Measurements from ENCODE around the gene ATG2B. TPM values are rescaled to one million over a fixed set of nuclear protein-coding genes. Genes with fewer than 3 reads are reported as not detected.

ATG2B gene
- total and polyA plus RNA-seq, 2 donors (not counting 1 experiment from before 2014, with no cell fraction given), result 8.1 to 39.6 TPM

- ChIA-PET POLR2A (no interaction called here), CTCF (no interaction called here)
- Histone ChIP-seq H3K9me3 (ENCODE audit: control extremely low read depth in 1 of 3, control insufficient read depth in 2 of 3, insufficient read depth in 1 of 3, low read length in 2 of 3) (no peaks in the 10 kb centered on the region), H3K4me3 (ENCODE audit: control extremely low read depth in 1 of 5, extremely low read depth in 1 of 5, insufficient read depth in 1 of 5, low read depth in 2 of 5, low read length in 4 of 5) (no peak overlapping the region), H4K20me1 (ENCODE audit: control insufficient read depth, insufficient read depth, low read length, poor library complexity, severe bottlenecking) (no peaks in the 10 kb centered on the region), H2AFZ (ENCODE audit: insufficient read depth, low read depth, low read length, poor library complexity, severe bottlenecking) (no peak overlapping the region), H3K9ac (ENCODE audit: low read length) (no peak overlapping the region), H3K79me2 (ENCODE audit: control insufficient read depth, insufficient read depth, low read length) (no peaks in the 10 kb centered on the region), H3K4me1 (ENCODE audit: control insufficient read depth in 2 of 2, insufficient read depth in 2 of 2, low read length in 2 of 2) (no peaks in the 10 kb centered on the region), H3K27ac (ENCODE audit: low read length in 2 of 2) (no peak overlapping the region), H3K4me2 (replicated peaks; ENCODE audit: low read depth, low read length, poor library complexity, severe bottlenecking) (no peak overlapping the region), H3K27me3 (replicated peaks in 1 of 4; ENCODE audit: control extremely low read depth in 1 of 4, control insufficient read depth in 3 of 4, insufficient read depth in 4 of 4, low read length in 3 of 4) (no peaks in the 10 kb centered on the region), H3K36me3 (replicated peaks in 1 of 2; ENCODE audit: control extremely low read depth in 1 of 2, control insufficient read depth in 1 of 2, extremely low read depth in 1 of 2, insufficient read depth in 2 of 2, low read length in 1 of 2) (peaks cover 13 to 47% of the 10 kb centered on the region in 2 experiments)
- no peak overlapping the region for H3K27ac Mint-ChIP-seq
- TF ChIP-seq EZH2 (IDR thresholded peaks at IDR 0.05; ENCODE audit: borderline replicate concordance, insufficient read depth, low read depth, low read length, poor library complexity, severe bottlenecking) (no peak), CTCF (IDR thresholded peaks at IDR 0.05) (no peak)
- DNase-seq (no peak), ATAC-seq (ENCODE audit: low read depth) (no peak)
- WGBS (ENCODE audit: insufficient coverage), result 100% methylated on average over 1 of the region's 3 CpGs
- no peaks in the 10 kb centered on the region for H3K9me3 Mint-ChIP-seq (ENCODE audit: insufficient read depth)
- H3K27me3 Mint-ChIP-seq, result no peaks in the 10 kb centered on the region
- H3K4me1 Mint-ChIP-seq, result peaks cover 2% of the 10 kb centered on the region
- no peak overlapping the region for H3K4me3 Mint-ChIP-seq
- intact Hi-C loops (cut with micrococcal nuclease), result no loop called here
Observed at GRCh38 chr14:96303981-96304380, 59.2 kb downstream of the ATG2B start.

GRCh38 chr14:96299441-96299840 is 63.7 kb downstream of the ATG2B start:
- Histone ChIP-seq H4K20me1 (ENCODE audit: control insufficient read depth, insufficient read depth, low read length, poor library complexity, severe bottlenecking) (no peaks in the 10 kb centered on the region), H3K27me3 (replicated peaks in 1 of 4; ENCODE audit: control extremely low read depth in 1 of 4, control insufficient read depth in 3 of 4, insufficient read depth in 4 of 4, low read length in 3 of 4) (no peaks in the 10 kb centered on the region), H3K9ac (ENCODE audit: low read length) (no peak overlapping the region), H2AFZ (ENCODE audit: insufficient read depth, low read depth, low read length, poor library complexity, severe bottlenecking) (no peak overlapping the region), H3K36me3 (replicated peaks in 1 of 2; ENCODE audit: control extremely low read depth in 1 of 2, control insufficient read depth in 1 of 2, extremely low read depth in 1 of 2, insufficient read depth in 2 of 2, low read length in 1 of 2) (peaks cover 12 to 28% of the 10 kb centered on the region in 2 experiments), H3K27ac (ENCODE audit: low read length in 2 of 2) (no peak overlapping the region), H3K4me1 (ENCODE audit: control insufficient read depth in 2 of 2, insufficient read depth in 2 of 2, low read length in 2 of 2) (no peaks in the 10 kb centered on the region), H3K9me3 (ENCODE audit: control extremely low read depth in 1 of 3, control insufficient read depth in 2 of 3, insufficient read depth in 1 of 3, low read length in 2 of 3) (no peaks in the 10 kb centered on the region), H3K4me2 (replicated peaks; ENCODE audit: low read depth, low read length, poor library complexity, severe bottlenecking) (no peak overlapping the region), H3K4me3 (ENCODE audit: control extremely low read depth in 1 of 5, extremely low read depth in 1 of 5, insufficient read depth in 1 of 5, low read depth in 2 of 5, low read length in 4 of 5) (no peak overlapping the region), H3K79me2 (ENCODE audit: control insufficient read depth, insufficient read depth, low read length) (no peaks in the 10 kb centered on the region)
- Mint-ChIP-seq H3K4me3 (no peak overlapping the region), H3K27ac (no peak overlapping the region), H3K27me3 (no peaks in the 10 kb centered on the region), H3K4me1 (peaks cover 2% of the 10 kb centered on the region), H3K9me3 (ENCODE audit: insufficient read depth) (no peaks in the 10 kb centered on the region)
- DNase-seq (no peak), ATAC-seq (ENCODE audit: low read depth) (no peak)
- intact Hi-C loops (cut with micrococcal nuclease), result no loop called here
- TF ChIP-seq EZH2 (IDR thresholded peaks at IDR 0.05; ENCODE audit: borderline replicate concordance, insufficient read depth, low read depth, low read length, poor library complexity, severe bottlenecking), result no peak
- TF ChIP-seq CTCF (IDR thresholded peaks at IDR 0.05), result no peak
- 70% methylated on average over 3 of the region's 3 CpGs for WGBS (ENCODE audit: insufficient coverage)
- ChIA-PET POLR2A (no interaction called here), CTCF (interaction anchor here (0.9 to 7.3 kb wide), 3 partner anchors 9 to 125 kb away, joined by 3 to 107 read pairs (median 15); no protein-coding TSS in a partner anchor)
